HG02840 (cell line): ENCODE results near the gene IGSF9.

Source experiments
- ATAC-seq: cut with Tn5 transposase; IDR thresholded peaks from one replicate; pipeline ENCODE4 v1.9.1; 2021; ENCODE audit warnings: mild to moderate bottlenecking, moderate library complexity, moderate number of reproducible peaks; ENCODE audit not compliant: unreplicated experiment, low FRiP score

The IGSF9 gene

DNA sequence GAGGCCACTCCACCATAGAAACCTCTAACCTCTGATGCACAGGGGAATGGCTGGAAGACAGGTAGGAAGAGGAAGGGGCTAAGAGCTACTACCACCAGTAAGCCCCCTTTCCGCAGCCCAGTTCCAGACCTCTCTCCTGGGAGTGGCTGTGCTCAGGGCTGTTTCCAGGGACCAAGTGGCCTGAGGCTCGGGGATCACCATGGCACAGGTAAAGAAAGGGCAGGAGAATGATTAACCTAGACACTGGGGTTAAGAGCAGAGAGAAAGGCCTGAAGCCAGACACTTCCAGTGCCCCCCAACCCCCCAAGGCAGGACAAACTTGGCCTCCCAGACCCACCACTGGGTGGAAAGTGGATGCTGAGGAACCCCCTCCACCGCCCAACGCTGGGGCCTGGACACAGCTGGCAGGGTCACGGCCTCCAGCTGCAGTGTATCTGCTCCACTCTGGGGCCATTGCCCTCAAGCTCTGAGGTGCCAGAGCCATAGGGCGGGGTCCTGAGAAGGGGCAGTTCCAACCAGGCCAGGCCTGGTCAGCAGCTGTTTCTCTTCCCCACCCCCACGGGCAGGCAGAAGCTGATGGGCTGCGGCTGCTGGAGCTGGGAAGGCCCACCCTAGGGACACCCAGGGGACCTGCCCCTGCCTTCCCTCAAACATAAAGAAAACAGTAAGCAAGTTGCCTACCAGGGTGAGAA is 22.8 kb downstream of the IGSF9 start:
- no peak for ATAC-seq

DNA sequence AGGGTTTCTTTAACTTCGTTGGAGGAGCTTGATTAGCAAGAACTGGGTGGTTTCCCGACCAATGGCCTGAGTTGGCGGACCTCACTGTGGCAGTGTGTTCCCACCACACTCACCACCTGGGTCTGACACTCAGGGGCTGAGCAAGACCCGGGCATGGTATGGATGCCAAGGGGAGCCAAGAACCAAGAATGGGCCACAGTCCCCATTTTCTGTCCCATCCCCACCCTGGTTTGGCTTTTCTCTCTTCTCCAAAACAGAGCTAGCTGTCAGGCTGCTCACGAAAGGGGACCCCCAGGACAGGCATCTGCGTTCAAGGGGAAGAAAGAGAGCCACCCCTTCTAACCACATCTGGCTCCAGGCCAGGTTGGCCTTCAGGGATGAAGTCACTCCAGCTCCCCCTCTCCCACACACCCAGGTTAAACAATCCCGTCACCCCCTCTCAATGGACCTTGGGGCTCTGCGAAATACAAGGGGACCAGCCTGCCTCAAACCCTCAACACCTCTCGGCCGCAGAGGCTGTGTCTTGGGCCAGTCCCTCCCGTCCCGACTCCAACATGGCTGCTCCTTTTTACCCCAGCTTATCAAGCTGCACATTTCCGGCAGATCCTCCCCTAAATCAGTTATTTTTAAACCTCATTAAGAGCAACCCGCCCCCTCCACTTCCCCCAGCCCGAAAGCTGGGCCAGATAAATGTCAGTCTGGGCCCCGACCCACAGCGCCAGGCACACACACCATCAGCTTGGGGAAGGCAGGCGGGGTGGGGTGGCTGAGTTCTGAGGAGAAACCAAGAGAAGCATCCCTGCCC is 23.5 kb downstream of the IGSF9 start:
- no peak for ATAC-seq

DNA sequence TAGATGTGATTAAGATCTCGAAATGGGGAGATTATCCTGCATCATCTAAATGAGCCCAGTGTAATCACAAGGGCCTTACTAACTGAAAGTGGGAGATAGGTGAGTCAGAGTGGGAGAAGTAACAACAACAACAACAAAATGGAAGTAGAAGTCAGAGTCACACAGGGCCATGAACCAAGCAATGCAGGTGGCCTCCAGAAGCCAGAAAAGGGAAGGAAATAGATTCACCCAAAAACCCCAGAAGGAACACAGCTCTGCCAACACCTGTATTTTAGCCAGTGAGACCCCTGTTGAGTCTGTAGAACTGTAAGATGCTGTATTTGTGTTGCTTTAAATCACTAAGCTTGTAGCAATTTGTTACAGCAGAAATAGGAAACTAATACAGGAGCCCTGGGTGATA is 24.2 kb downstream of the IGSF9 start:
- ATAC-seq, result peak; percentile 30

DNA sequence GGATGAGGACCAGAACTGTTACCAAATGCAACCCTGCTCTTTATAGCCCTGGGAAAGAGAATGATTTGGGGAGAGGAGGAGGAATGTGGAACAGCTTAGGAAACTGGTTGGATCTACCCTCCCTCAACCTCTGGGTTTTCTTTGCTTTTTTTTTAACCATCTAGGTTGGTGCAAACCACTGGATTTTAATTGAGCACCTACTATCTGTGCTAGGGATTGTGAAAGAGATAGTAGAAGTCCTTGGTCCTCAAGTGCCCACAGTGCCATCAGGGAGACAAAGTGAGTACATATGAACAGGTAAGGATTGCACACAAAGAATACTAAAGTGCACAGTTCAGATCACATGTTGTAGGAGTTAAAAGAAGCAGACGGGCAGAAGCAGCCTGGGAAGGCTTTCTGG is 24.8 kb downstream of the IGSF9 start:
- ATAC-seq, result no peak

DNA sequence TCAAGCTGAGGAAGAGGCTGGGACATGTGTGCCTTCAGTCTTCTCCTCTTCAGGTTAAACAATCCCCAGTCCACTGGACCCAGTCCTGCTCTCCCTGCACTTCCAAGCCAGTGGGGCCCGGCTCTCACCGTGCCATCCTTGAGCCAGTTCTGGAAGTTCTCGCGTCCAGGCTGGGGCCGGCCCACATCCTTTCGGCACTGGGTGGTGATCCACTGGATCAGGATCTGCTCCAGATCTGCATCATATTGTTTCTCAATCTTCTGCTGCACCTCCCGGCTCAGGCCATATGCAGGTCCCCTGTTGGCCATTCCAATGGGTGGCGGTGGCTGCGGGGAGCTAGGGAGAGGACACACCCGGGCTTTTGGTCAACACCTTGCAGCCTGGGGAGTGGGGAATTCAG is 25.2 kb downstream of the IGSF9 start:
- no peak for ATAC-seq

DNA sequence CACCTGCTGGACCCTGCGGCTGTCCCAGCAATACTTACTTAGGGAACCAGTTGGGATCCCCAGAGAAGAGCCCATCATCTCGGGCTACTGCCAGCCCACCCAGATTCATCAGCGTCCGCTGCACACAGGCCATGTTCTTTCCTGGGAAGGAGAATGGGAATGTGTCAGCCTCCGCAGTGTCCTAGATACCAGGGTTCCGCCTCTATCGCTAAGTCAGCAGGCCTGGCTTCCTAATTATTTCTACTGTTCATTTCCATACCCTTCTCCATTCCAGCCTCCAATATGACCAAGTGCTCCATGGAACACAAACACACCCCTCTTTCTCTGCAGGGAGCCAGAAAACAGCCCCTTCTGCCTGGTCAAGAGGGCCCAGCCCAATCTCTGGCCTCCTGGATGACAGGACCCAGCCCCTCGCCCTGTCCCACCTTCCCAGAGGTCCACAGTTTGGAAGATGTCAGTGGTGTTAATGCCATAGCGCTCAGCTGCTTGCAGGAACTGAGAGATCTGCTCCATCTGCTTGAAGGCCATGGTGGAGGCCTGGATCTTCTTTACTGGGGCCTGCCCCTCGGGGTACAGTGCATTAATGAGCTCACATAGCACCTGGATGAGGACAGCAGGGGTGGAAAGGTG is 26.1 kb downstream of the IGSF9 start:
- no peak for ATAC-seq

DNA sequence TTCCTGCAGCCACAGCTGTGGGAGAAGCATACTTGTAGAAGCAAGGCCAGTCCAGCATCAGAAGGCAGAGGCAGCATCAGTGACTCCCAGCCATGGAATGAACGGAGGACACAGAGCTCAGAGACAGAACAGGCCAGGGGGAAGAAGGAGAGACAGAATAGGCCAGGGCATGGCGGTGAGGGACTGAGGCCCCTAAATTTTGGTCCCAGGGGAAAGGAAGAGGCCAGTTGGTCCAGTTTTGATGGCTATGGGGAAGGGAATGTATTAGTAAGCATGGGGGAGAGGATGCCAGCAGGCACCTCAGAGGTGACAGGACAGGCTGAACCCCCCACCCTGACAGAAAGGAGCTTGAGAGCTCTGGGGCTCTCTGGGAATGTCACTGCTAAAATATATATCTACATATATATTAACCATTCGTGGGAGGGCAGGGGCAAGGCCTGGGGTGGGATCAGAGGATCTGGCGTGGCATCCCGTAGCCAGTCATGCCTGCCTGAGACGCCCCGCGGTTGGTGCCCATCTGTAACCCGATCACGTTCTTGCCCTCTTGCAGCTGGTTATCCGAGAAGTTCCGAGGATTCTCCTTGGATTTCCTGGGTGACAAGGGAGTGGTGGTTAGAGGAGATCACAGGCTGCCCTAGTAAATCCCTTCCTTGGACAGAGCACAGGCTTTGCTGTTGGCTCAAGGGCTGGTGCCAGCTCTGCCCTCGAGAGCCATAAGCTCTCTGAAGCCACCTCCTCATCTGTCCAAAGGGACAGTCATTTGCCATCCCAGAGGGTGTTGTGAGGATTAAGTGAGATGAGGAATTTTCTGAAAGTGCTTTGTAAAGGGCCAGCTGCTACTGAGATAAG is 26.8 kb downstream of the IGSF9 start:
- no peak for ATAC-seq

DNA sequence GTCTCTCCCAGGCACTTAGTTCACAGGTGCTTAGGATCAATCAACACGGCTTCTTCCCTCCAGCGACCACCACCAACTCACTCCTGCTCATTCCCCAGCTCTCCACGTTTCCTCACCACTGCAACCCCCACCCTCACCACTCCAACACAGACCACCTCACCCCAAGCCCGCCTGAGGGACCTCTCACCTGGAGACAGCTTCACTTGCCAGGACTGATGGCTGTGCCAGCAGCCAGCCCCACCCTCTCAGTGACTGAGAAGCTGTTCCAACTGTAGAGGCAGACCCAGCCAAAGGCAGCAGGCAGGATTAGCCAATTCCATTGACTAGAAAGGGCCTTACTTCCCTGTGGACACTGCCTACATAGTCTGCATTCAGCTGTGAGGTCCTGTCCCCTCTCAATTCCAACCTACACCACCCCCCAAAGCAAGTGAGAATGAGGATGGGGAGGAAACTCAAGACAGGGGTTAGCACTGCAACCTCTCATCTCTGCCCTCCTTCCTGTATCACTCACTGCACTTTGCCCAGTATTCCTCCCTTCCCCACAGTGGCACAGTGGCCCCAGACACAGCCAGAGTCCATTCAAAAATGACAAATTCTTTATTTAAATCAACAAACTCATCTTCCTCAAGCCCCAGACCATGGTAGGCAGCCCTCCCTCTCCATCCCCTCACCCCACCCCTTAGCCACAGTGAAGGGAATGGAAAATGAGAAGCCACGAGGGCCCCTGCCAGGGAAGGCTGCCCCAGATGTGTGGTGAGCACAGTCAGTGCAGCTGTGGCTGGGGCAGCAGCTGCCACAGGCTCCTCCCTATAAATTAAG is 27.7 kb downstream of the IGSF9 start:
- ATAC-seq, result no peak

DNA sequence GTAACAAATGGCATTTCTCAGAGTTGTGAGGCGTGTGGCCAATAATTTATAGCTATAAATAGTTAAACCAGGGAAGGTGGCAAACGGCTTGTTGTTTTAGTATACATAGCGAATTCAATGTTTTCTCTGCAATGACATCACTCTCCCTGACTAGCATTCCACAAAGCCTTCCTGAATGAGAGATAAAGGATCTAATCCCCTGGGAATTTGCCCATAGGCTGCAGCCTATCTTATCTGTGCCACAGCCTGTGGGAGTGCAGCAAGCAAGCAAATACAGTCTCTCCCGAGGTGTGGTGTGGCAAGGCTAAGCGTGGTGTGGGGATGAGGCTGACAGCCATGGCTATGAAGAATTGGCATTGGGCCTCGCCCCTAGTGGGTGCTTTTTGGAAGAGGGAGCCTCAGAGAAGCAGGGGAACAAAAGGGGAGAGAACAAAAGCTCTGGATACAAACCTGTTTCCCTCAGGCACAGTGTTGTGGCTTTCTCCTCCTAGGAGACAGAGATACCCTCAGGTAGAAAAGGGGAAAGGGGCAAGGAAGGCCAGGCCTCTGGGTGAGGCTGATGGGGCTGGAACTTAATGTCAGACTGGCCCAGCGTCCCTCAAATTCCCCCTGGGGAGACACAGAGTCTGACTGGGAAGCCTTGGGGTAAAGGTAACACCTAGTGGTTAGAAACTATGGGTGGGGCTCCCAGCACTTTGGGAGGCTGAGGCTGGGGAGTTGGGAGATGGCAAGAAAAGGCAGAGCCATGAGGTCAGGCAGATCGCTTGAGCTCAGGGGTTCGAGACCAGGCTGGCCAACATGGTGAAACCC is 29.0 kb downstream of the IGSF9 start:
- ATAC-seq, result no peak

DNA sequence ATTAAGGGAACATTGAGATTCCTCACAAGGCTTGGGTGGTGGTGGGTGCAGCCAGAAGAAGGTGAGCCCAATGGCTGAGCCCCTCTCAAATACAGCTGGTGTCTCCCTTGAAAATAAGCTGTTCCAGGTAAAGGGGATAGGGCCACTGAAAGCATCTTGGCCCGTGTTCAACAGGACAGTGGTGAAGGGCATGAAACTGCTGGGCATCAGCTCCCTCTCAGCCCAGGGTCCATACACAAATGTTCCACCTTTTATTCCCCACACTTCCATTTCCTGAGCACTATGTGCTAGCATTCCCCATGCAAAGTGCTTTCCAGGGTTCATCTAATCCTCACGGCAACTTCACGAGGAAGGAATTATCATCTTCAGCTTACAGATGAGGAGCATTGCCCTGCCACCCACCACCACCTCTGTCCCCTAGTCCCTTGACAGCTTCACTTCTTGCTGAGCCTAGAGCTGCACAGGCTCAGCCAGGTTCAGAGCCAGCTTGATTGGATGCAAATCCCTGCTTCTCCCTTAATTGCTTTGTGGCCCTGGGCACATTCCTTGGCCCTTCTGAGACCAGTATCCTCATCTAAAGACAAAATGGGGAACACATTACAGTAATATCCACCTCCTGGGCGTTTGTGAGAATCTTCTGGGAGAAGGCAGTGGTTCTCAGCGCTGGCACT is 29.7 kb downstream of the IGSF9 start:
- no peak for ATAC-seq

DNA sequence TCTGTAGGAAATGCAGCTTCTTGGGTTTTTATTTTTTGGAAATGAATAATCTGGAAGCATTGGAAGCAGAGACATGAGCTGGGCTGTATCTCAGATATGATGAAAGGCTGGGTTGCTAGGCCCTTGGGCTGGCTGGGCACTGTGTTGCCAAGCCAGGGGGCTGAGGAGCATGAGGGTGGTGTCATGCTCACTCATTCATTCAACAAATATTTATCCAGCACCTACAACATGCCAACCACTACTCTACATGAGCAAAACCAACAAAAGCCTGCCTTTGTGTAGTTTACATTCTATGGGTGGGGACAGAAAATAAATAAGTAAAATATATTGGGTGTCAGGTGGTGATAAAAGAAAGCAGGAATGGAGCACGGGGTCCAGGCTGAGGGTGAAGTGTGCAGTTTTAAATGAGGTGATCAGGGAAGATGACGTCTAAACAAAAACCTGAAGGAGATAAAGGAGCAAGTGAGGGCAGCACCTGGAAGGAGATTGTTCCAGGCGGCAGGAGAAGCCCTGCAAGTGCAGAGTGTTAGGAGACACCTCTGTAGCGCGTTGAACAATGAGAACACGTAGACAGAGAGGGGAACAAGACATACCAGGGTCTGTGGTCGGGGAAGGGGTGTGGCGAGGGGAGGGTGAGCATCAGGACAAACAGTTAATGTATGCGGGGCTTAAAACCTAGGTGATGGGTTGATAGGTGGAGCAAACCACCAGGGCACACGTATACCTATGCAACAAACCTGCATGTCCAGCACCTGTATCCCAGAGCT is 31.0 kb downstream of the IGSF9 start:
- ATAC-seq, result no peak

DNA sequence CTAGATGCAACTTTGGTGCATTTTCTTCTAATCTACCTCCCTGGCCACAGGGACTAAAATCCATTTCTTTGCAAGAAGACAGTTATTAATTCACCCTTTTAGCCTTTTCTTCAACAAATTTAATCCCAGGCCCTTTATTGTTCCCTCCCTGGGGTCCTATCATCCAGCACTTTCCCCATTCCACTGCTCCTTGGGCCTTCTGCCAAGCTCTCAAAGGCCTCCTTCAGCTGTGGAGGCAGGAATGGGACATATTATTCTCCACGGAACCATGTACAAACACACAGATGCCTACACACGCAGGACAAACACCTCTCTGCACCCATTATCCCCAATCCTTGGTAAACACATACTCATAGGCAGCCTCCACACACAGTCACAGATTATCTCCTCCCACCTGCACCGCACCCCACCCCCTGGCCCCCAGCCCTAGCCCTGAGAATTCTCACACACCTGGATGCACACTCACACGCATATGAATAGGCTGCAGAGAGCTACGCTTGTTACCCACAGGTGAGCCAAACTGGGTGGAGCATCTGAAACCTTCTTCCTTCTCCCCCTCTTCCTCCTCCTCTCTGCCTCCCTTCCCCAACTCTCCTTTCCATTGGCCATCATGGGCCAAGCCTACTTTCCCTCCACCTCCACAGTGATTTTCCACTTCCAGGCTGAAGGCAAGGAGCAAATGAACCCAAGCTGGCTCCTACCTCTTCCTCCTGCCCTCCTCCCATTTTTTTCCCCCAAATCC is 31.8 kb downstream of the IGSF9 start:
- no peak for ATAC-seq

DNA sequence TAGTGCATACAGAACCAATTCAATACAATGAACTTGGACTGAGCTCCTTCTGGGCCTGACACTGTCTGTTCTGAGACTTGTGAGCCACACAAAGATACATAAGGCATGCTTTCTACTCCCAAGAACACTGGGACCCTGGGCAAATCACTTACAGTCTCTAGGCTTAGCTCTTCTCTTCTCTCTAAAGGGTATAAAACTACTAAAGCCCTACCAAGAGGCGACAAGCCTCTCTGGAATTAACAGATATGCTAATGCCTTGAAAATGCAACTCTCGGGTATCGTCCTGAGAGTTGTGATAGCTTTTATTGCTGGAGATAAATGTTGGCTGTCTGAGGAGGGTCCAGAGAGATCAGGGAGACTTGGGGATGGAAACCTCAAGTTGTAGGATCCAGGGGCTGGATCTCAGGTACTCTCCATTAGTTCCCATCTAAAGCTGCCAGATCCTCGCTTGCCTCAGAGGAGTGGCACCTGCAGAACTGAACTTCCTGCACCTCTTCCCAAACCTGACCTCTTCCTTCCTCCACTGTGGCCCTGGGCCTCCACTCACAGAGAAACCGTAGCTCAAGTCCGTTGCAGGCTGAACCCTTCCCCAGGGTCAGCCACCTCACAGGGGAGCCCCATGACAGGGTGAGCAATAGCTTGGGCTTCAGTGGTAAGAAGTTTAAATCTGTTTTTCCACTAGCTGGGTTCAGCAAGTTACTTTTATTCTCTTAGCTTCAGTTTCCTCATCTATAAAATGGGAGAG is 33.9 kb downstream of the IGSF9 start:
- ATAC-seq, result no peak

DNA sequence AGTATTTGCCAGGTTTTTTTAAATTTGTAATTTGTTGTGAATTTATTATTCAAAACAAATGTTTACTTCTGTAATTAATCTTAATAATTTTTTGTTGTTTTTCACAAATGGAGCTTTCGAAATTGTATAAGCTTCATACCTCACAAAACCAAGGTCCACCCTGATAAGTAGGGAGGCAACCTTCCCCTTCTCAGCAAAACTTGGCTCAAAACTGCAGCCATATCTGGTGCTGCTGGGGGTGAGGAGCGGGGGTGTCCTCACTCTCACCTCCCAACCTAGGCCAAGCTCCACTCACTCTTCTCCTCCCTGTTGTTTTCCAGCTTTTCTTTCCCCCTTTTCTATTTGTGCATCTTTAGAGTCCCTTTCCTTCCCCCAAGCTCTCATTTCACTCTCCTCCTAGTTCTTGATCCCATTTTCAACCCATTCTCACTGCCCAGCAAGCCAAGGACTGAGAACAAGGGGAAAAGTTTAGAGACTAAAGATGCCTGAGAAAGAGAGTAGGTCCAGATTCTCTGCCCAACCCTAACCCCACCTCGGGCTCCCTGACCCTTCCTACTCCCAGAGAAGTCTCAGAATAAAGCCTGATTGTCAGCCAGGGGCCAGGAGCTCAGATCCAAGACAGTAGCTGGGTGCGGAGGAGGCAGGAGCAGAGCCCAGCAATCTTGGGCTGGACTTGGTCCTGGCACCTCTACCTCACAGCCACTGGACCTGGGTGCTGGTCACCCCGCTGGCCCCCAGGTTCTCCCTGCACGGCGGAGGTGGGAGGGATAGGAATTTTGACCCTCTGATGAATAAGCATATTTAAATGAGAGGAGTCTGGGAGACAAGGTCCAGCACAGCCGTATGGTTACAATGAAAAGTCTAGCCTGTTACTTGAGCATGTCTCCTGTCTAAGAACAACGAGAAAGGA is 37.1 kb downstream of the IGSF9 start:
- ATAC-seq, result no peak

DNA sequence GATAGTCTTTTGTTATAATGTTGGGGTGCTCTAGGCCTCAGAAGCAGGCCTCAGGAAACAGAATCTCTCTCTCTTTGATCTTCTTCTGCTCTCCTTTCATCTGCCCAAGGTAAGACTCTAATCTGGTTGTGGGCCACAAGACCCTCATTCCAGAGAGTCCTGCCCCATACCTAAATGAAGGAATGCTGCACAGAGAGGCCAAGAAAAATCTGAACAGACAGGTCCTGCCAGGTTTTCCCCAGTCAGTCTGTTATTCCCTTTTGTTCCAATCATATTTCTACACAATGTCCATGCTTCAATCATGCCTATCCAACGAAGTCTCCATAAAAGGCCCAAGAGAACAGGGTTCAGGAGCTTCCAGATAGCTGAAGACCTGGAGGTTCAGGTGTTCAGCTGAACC is 38.5 kb downstream of the IGSF9 start:
- ATAC-seq, result no peak
